HG03045 (cell line): ENCODE results near the gene WARS2.
"Not testable (repeated sequence)": the region's sequence is repeated elsewhere in the genome, so short reads cannot be mapped to it uniquely, and the experiment has no call there.

Experiments used
- ATAC-seq: cut with Tn5 transposase; IDR thresholded peaks from one replicate; pipeline ENCODE4 v1.9.1; 2021; ENCODE audit warnings: mild to moderate bottlenecking, moderate library complexity; ENCODE audit not compliant: unreplicated experiment

Gene WARS2

DNA sequence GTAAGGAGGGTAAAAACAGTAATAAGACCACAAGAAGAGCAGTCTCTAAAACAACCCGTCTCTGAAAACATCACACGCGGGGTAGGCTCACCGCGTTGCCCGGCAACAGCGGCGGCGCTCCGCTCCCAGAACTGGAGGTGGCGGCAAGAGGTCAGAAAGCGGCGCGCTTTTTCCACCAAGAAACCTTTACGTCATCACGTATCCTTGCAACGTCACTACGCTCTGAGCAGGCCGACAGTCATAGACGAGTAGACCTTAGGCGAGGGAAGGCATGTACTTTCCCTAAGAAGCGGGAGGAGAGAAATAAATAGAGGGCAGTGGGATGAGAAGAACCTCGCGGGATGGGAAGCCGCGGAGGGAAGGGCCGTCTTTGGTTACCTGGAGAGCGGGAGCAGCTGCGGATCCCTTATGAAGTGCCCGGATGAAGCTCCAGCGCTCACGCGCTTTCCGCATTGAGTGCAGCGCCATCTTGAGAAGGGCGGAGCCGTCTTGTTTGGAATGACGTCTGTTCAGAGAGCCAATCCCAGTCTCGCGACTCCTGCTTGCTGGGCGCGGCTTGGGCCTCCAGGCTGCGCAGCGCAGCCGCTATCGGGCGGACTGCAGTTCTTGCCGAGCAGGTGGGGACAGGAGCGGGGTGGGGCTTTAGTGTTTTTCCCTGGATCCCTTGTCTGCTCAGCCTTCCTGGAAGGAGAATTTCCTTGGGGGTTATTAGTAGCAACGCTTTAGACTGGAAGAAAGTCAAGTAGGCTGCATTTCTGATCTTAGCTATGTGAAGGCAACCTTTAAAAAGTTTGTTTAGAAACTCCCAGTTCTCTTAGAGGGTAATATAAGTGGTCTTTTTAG lies at the start of gene WARS2:
Gene WARS2 (minus strand): TSS at position 477 of the 843 bp plus-strand sequence. CDS start 9 bp downstream, at position 468.
- ATAC-seq = peak; percentile 96

DNA sequence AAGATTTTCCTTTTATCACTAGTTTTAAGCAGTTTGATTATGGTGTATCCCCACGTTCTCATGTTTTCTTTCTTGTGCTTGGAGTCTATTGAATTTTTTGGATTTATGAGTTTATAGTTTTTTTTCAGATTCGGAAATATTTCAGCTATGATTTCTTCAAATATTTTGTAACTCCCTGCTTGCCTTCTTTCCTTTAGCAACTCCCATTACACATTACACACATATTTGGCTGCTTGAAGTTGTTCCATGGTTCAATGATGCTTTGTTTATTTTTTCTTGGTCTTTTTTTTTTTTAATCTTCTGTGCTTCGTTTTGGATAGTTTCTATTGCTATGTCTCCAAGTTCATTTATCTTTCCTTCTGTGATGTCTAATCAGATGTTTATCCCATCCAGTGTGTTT lies 48.5 kb upstream of the WARS2 start:
- no peak for ATAC-seq

DNA sequence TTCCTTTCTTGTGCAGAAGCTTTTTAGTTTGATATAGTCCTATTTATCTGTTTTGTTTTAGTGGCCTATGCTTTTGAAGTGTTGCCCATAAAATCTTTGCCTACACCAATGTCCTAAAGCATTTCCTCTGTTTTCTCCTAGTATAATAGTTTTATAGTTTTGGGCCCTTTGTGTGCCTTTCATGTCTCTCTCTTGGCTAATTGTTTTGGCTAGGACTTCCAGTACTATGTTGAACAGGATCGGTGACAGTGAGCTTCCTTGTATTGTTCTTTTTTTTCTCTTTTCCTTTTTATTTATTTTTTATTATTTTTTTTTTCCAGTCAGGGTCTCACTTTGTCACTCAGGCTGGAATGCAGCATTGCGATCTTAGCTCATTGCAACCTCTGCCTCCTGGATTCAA lies 47.0 kb upstream of the WARS2 start:
- no peak for ATAC-seq

DNA sequence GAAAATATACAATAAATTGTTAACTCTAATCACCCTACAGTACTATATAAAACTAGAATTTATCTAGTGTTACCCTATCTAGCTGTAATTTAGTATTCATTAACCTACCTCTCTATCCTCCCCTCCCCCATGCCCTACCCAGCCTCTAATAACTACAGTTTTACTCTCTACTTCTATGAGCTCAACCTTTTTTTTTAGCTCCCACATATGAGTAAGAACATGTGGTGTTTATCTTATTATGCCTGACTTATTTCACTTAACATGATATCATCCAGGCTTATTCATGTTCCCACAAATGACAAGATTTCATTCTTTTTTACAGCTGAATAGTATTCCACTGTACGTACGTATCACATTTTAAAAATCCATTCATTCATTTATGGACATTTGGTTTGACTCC lies 46.0 kb upstream of the WARS2 start:
- no peak for ATAC-seq

DNA sequence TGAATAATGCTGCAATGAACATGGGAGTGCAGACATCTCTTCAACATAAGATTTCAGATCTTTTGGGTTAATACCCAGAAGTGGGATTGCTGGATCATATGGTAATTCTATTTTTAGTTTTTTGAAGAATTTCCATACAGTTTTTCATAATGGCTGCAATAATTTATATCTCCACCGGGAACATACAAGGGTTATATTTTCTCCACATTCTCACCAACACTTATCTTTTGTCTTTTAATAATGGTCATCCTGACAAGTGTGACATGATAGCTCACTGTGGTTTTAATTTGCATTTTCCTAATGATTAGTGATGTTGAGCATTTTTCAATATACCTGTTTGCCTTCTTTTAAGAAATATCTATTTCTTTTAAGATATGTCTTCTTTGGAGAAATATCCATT lies 44.5 kb upstream of the WARS2 start:
- no peak for ATAC-seq

DNA sequence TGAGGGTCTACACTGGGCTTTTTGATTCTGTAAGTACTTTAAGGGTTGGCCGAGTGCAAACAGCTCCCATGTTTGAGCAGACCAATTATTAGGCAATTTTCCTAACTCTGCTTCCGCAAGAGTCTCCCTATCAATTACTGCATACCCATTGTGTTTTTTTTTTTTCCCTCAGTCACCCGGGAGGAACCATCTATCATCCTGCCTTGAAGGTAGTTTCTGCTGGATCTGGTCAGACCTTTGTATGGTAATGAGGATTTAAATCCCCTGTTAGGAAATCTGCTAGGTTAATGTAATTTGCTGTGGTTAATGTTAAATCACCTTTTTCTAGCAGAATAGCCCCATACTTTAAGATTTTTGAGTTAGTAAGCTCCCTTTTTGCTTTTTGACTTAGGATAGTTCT lies 40.8 kb upstream of the WARS2 start:
- ATAC-seq = no peak

DNA sequence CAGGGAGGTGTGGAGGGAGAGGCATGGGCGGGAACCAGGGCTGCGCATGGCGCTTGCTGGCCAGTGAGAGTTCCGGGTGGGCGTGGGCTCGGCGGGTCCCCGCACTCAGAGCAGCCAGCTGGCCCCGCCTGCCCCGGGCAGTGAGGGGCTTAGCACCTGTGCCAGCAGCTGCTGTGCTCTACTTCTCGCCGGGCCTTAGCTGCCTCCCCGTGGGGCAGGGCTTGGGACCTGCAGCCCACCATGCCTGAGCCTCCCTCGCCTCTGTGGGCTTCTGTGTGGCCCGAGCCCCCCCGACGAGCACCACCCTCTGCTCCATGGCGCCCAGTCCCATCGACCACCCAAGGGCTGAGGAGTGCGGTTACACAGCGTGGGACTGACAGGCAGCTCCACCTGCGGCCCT lies 38.6 kb upstream of the WARS2 start:
- ATAC-seq = no peak

DNA sequence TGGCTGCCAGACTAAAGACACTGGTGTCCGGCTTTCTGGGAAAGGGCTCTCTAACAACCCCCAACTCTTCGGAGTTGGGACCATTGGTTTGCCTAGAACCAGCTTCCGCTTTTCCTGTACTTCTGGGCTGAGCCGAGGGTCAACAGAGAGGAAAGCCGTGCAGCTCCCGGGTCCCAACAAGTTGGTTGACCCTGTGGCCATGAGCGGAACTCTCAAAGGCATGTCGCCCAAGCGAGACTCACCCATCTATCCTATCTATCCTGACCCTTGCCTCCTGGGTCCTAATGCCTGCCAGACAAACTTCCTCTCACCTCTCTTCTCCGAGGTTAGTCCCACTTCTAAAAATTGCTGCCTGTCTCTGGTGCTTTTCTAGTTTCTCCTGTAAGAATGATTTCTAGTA lies 32.5 kb upstream of the WARS2 start:
- not testable (repeated sequence) for ATAC-seq

DNA sequence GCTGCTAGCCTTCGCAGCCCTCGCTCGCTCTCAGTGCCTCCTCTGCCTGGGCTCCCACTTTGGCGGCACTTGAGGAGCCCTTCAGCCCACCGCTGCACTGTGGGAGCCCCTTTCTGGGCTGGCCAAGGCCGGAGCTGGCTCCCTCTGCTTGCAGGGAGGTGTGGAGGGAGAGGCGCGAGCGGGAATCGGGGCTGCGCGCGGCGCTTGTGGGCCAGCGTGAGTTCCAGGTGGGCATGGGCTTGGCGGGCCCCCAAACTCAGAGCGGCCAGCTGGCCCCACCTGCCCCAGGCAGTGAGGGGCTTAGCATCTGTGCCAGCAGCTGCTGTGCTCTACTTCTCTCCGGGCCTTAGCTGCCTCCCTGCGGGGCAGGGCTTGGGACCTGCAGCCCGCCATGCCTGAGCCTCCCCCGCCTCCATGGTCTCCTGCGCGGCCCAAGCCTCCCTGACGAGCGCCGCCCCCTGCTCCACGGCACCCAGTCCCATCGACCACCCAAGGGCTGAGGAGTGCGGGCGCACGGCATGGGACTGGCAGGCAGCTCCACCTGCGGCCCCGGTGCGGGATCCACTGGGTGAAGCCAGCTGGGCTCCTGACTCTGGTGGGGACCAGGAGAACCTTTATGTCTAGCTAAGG lies 31.0 kb upstream of the WARS2 start:
- ATAC-seq = not testable (repeated sequence)

DNA sequence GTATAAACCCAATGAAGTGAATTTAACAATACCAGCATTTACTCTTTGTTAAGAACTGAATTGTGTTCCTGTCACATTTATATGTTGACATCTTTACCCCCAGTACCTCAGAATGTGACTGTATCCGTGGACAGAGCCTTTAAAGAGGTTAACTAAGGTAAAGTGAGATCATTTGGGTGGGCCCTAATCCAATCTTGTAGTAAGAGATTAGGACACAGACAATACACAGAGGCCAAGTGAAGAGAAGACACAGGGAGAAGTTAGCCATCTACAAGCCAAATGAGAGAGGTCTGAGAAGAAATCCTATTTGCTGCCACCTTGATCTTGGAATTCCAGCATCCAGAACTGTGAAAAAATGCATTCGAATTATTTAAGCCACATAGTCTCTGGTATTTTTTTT lies 22.9 kb upstream of the WARS2 start:
- no peak for ATAC-seq

DNA sequence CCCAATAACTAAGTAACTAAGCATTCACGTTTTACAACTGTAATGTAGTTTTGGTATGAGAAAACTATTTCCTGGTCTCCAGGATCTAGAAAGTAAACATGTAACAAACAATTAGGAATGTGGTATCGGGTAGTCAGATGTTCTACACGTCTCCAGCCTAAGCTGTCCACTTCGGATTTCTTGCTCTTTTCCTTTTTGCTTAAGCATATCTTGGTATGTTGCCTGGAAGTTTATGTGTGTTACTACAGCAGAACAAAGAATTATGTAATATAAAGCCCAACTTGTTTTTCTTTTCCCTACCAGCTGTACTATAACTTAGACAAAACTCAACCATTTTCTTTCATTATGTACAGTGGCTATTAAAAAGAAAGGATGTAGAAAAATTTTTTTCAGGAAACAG lies 20.4 kb upstream of the WARS2 start:
- ATAC-seq = no peak

DNA sequence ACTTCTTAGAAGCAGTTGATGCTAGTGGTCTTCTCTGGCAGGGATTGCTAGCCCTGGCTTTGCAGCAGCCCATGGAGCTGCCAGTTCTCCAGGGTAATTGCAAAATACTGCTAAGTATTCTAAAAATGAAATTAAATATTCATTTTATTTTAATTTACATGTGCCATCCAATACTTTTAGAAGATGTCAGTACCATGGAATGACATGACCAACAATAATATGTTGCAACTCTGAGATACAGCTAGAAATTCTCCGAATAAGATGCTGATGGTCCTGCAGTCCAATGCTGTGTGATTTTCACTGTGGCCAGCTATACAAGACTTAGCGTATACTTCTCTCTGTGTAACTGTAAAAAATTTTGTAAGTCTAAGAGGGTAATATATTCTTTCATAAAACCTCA lies 20.0 kb upstream of the WARS2 start:
- no peak for ATAC-seq

DNA sequence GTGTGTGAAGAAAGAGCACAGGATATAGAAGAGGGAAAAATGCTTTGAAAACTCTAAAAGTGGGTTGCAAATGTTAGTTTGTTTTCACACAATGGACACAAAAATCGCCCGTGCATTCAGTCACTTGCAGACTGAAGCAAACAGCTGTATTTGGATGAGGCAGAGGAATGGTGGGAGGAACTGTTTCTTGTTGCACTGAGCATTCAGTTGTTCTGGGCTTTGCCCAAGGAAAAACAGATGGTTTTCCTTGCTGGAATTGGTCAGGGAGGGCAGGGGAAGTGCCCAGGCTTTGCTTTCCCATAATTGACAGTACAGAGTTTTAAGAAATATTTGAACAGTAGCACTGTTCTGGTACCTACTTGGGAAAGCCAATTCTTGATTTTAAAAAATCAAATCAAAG lies 19.5 kb upstream of the WARS2 start:
- ATAC-seq = no peak

DNA sequence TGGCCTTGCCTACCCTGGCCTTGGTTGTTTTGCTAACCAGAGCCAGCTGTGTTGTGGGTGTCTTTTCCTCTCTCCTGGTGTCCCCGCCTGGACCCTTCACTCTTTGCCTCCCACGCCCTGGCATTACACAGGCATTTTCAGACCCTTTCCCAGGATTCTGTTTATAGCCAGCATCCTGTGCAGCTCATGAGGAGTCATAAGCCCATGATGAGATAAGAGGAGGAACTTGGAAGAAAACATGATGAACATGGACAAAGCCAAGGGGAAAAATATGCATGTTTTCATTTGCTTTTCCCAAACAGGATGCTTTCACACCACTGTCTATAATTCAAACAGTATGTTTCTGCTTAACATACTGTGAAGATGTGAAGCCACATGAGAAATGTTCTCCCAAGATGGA lies 18.7 kb upstream of the WARS2 start:
- no peak for ATAC-seq

DNA sequence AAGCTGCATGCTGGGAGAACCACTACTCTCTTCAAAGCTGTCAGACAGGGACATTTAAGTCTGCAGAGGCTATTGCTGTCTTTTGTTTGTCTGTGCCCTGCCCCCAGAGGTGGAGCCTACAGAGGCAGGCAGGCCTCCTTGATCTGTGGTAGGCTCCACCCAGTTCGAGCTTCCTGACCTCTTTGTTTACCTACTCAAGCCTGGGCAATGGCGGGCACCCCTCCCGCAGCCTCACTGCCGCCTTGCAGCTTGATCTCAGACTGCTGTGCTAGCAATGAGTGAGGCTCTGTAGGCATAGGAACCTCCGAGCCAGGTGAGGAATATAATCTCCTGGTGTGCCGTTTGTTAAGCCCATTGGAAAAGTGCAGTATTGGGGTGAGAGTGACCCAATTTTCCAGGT lies 16.3 kb upstream of the WARS2 start:
- not testable (repeated sequence) for ATAC-seq

DNA sequence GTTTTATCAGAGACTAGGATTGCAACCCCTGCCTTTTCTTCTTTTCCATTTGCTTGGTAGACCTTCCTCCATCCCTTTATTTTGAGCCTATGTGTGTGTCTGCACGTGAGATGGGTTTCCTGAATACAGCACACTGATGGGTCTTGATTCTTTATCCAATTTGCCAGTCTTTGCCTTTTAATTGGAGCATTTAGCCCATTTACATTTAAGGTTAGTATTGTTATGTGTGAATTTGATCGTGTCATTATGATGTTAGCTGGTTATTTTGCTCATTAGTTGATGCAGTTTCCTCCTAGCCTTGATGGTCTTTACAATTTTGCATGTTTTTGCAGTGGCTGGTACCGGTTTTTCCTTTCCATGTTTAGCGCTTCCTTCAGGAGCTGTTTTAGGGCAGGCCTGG lies 14.6 kb upstream of the WARS2 start:
- not testable (repeated sequence) for ATAC-seq

DNA sequence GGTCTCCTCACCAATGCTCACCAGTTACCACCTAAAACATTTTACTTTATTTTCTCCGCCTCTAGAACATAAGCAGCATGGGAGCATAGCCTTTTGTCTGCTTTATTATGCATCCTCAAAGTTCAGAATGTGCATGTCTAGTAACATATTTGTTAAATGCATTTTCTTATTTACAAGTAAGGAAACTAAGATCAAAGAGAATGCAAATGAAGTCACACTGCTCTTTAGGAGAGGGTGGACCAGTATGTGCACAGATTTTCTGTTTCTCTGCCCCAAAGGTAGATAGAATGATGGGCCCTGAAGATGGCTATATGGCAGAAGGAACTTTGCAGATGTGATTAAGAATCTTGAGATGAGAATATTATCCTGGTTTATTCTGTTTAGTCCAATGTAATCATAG lies 9.7 kb upstream of the WARS2 start:
- ATAC-seq = no peak

DNA sequence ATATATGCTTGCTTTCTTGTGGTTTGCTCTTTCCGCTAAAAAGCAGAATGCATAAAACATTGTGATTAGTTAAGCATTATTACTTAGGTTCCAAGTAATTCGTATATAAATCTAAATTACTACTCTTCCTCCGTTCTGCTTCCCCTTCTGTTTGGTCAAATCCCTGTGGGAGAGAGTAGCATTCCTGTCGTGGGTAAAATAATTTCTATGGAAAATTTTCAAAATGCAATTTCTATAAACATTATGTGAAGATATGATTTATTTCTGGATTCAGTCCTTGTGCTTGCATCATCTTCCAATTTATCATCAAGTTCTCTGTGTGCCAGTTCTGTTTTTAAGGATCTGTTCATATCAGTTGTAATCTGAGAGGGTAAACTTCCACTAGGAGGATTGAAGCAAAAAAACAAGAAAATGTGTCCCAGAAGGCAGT lies 7.2 kb upstream of the WARS2 start:
- ATAC-seq = no peak

DNA sequence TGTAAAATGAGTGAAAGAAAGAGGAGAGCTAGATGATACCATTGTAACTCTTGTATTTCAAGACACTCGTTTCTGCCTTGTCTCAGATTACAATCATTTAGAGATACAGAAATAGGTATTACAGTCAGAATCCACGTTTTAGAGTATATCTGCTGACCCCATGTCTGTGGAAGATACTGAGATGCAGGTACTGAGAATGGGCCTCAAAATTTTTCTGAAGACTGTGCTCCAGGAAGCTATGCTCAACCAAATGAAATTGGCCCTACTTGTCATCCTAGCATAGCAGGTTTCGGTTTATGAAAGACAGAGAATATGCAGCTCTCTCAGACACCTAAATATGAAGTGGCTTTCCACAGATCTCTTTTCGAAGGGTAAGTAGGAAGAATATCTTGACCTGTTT lies 6.0 kb upstream of the WARS2 start:
- no peak for ATAC-seq

DNA sequence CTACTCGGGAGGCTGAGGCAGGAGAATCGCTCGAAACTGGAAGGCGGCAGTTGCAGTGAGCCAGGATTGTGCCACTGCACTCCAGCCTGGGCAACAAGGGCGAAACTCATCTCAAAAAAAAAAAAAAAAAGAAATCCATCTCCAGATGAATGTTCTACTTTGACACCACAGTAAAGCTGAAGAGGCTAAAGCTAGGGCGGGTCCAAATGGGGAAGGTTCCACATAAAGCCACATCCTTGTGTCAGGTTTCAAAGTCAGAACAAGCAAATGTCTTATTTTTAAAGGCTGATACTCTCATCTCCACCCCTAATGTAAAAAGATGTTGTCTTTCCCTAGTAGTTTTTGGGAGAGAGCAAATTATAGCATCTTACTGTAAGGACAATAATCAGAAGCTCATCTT lies 4.4 kb upstream of the WARS2 start:
- ATAC-seq = no peak

DNA sequence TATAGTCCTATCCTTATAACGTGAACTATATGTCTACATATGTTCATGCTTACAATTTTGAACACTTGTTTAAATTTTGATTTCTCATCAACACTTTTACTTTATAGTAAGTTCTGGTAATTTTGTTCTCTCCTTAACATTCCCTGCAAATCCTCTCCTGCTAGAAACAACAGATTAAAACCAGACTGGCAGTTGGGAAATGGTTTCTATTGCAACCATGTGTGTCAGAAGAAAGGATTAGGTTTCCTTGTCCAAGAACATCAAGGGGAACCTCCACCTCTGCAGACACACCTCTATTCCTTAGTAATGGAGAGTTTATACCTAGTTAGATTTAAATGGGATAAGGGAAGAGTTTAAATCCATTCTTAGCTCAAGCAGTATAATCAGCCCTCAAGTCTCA lies 3.3 kb upstream of the WARS2 start:
- ATAC-seq = no peak

DNA sequence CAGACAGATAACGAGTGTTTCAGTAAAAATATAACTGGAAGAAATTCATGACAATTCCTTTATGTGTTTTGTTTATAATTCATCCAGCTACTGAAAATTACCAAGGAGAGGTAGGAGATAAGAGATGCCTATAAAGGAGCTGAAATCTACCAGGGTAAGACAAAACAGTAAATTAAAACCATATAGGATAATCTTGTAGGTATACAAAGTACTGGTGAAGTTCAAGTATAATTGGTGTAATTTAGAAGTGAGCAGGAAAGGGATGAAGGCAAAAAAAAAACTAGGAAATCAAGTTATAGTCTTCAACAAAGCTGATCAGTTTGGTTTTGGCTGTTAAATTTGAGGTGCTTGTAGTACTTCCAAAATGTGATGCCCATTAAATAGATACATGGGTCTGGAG lies 1.2 kb upstream of the WARS2 start:
- ATAC-seq = no peak

DNA sequence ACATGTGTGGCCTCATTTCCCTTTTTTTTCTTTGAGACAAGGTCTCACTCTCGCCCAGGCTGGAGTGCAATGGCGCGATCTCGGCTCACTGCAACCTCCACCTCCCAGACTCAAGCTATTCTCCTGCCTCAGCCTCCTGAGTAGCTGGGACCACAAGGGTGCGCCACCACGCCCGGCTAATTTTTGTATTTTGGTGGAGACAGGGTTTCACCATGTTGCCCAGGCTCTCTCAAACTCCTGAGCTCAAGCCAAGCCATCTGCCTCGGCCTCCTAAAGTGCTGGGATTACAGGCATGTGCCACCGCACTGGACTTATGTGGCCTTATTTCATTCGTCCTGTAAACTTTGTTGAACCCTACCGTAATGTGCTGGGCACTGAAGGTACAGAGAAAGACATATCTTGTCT lies 569 bp upstream of the WARS2 start:
- no peak for ATAC-seq
